ENCODE measurements around the gene HOXA3. TPM values are rescaled to one million over a fixed set of nuclear protein-coding genes. Genes with fewer than 3 reads are reported as not detected.

Gene HOXA3
- total and polyA plus RNA-seq, 9 of the 15 experiments (the other 6 are each of a cell fraction or from before 2014, with no cell fraction given), result 0.04 to 0.13 TPM; not detected in 7

DNA sequence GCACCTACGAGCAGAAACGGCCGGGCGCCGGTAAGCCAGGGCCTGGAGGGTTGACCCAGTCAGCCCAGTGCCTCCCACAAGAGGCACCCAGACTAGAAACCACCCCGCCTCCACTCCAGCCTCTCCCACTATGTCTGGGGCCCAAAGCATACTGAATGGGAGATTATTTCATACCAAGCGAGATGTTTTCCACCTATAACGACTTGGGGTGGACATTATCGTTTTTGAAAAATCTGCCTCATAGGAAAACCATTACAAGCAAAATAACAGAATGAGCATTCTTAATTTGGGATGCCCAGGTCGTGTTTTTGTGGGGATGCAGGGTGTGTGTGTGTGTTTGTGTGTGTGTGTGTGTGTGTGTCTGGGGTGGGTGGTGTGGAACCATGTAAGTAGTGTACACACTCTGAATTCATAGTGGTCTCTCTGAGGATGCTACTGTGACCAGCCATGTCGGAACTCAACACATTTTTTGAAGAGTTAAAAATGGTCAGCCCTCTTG is 6.4 kb downstream of the HOXA3 start:
- no peak for FAIRE-seq
- CTCF ChIA-PET (ENCODE audit: low intra/inter-chr PET ratio), result no interaction called here
- no TSS peak for BruUV-seq (replicated peaks)
- H3K27me3 ChIP-seq (ENCODE audit: control insufficient read depth in 2 of 2, insufficient read depth in 2 of 2, low read length in 2 of 2), result peaks cover 32 to 87% of the 10 kb centered on the region in 2 experiments
- no peaks in the 10 kb centered on the region for H3K79me2 ChIP-seq (ENCODE audit: control insufficient read depth, insufficient read depth, low read length)
- no peak for TF ChIP-seq MAZ (CRISPR knock-in tag; conservative IDR thresholded peaks at IDR 0.05 in 1 of 2, IDR thresholded peaks at IDR 0.05 in 1 of 2)
- no peak for TF ChIP-seq CREB3L1 (IDR thresholded peaks at IDR 0.05; ENCODE audit: borderline replicate concordance, low read depth)
- TF ChIP-seq, protein P1, sequence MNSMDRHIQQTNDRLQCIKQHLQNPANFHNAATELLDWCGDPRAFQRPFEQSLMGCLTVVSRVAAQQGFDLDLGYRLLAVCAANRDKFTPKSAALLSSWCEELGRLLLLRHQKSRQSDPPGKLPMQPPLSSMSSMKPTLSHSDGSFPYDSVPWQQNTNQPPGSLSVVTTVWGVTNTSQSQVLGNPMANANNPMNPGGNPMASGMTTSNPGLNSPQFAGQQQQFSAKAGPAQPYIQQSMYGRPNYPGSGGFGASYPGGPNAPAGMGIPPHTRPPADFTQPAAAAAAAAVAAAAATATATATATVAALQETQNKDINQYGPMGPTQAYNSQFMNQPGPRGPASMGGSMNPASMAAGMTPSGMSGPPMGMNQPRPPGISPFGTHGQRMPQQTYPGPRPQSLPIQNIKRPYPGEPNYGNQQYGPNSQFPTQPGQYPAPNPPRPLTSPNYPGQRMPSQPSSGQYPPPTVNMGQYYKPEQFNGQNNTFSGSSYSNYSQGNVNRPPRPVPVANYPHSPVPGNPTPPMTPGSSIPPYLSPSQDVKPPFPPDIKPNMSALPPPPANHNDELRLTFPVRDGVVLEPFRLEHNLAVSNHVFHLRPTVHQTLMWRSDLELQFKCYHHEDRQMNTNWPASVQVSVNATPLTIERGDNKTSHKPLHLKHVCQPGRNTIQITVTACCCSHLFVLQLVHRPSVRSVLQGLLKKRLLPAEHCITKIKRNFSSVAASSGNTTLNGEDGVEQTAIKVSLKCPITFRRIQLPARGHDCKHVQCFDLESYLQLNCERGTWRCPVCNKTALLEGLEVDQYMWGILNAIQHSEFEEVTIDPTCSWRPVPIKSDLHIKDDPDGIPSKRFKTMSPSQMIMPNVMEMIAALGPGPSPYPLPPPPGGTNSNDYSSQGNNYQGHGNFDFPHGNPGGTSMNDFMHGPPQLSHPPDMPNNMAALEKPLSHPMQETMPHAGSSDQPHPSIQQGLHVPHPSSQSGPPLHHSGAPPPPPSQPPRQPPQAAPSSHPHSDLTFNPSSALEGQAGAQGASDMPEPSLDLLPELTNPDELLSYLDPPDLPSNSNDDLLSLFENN (IDR thresholded peaks at IDR 0.05; ENCODE audit: low read depth in 2 of 2, low read length in 2 of 2), result no peak
- no peak for TF ChIP-seq ZNF384 (IDR thresholded peaks at IDR 0.05; ENCODE audit: low read depth, low read length)
- TF ChIP-seq CCNT2 (IDR thresholded peaks at IDR 0.05; ENCODE audit: borderline replicate concordance, extremely low read depth, insufficient read length, low read depth, low read length), result no peak
- TF ChIP-seq, protein P2, sequence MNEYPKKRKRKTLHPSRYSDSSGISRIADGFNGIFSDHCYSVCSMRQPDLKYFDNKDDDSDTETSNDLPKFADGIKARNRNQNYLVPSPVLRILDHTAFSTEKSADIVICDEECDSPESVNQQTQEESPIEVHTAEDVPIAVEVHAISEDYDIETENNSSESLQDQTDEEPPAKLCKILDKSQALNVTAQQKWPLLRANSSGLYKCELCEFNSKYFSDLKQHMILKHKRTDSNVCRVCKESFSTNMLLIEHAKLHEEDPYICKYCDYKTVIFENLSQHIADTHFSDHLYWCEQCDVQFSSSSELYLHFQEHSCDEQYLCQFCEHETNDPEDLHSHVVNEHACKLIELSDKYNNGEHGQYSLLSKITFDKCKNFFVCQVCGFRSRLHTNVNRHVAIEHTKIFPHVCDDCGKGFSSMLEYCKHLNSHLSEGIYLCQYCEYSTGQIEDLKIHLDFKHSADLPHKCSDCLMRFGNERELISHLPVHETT (CRISPR knock-in tag; conservative IDR thresholded peaks at IDR 0.05 in 1 of 2, IDR thresholded peaks at IDR 0.05 in 1 of 2), result no peak
- no peak for TF ChIP-seq IRF1 (CRISPR knock-in tag; IDR thresholded peaks at IDR 0.05; ENCODE audit: borderline replicate concordance)
- no peak for TF ChIP-seq EZH2 (IDR thresholded peaks at IDR 0.05; ENCODE audit: borderline replicate concordance, low read depth, low read length)
- TF ChIP-seq, protein P3, sequence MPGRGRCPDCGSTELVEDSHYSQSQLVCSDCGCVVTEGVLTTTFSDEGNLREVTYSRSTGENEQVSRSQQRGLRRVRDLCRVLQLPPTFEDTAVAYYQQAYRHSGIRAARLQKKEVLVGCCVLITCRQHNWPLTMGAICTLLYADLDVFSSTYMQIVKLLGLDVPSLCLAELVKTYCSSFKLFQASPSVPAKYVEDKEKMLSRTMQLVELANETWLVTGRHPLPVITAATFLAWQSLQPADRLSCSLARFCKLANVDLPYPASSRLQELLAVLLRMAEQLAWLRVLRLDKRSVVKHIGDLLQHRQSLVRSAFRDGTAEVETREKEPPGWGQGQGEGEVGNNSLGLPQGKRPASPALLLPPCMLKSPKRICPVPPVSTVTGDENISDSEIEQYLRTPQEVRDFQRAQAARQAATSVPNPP (IDR thresholded peaks at IDR 0.05; ENCODE audit: borderline replicate concordance, insufficient read depth, insufficient read length), result no peak
- TF ChIP-seq HES1 (IDR thresholded peaks at IDR 0.05; ENCODE audit: low read depth), result no peak
- H3K36me3 ChIP-seq (ENCODE audit: control insufficient read depth, insufficient read depth, low read length), result no peaks in the 10 kb centered on the region
- H2AFZ ChIP-seq (ENCODE audit: low read depth, low read length), result no peak overlapping the region
- ATAC-seq, result no peak
- no peaks in the 10 kb centered on the region for H3K9me3 ChIP-seq (replicated peaks; ENCODE audit: control insufficient read depth, insufficient read depth, low read depth, low read length)
- no peak overlapping the region for H3K4me2 ChIP-seq (ENCODE audit: insufficient read depth, low read length)
- H3K4me1 ChIP-seq (replicated peaks in 1 of 2; ENCODE audit: control insufficient read depth in 2 of 2, insufficient read depth in 2 of 2, low read length in 2 of 2), result peaks cover 0 to 22% of the 10 kb centered on the region in 2 experiments; a peak in 2 of 5 replicates
- no peak for DNase-seq (ENCODE audit: extremely low read depth in 1 of 4, low spot score in 3 of 4)
- 0% methylated on average over 11 of the region's 11 CpGs for WGBS (ENCODE audit: insufficient coverage, low coverage, missing lambda C conversion rate)
- intact Hi-C loops (cut with micrococcal nuclease) (no loop called here), in situ Hi-C loops (cut with MboI) (loop anchor here (10.0 kb wide), 1 partner anchor 291 kb away; no protein-coding TSS in a partner anchor)
- H4K20me1 ChIP-seq (replicated peaks; ENCODE audit: control insufficient read depth, insufficient read depth, low read length), result no peaks in the 10 kb centered on the region
- POLR2A ChIA-PET, result no interaction called here
- H3K9me1 ChIP-seq (ENCODE audit: control insufficient read depth, insufficient read depth, low read length), result no peaks in the 10 kb centered on the region
- no peak overlapping the region for H3K4me3 ChIP-seq
- no peak overlapping the region for H3K9ac ChIP-seq (ENCODE audit: insufficient read depth in 1 of 2, low read depth in 2 of 2, low read length in 2 of 2)
- no peak overlapping the region for H3K27ac ChIP-seq (ENCODE audit: extremely low read depth, low read depth, low read length)

Data from K562 (cell line).